SK-N-SH (cell line): ENCODE measurements around the gene CATSPERZ. TPM values are rescaled to one million over a fixed set of nuclear protein-coding genes. Genes with fewer than 3 reads are reported as not detected.
A peak's percentile ranks its signal among the peaks of the same experiment; 100 is the strongest.

Experiments used
- CTCF ChIA-PET: fragments of 300-600, 350-600 bp; formaldehyde crosslinking; extraction: SDS; loops from one replicate; lab custom pipeline; 2021; lab: Yijun Ruan, JAX
- POLR2A ChIA-PET: fragments of 350-600 bp; sonication (Branson Sonifier 250); formaldehyde crosslinking; extraction: SDS; loops from one replicate; lab custom pipeline; 2020; ENCODE audit warnings: antibody characterized with exemption, inconsistent platforms; lab: Yijun Ruan, JAX
- DNase-seq: peaks from one replicate; pipeline ENCODE4 v3.0.0; 2012
- H2AFZ ChIP-seq: fragments of 200-600 bp; sonication (generic); 2 replicates; pipeline ENCODE4 v1.8.1; 2016; ENCODE audit warnings: antibody characterized with exemption, mild to moderate bottlenecking, low read depth
- H3F3A ChIP-seq: fragments of 200-600 bp; sonication (generic); replicated peaks from 2 replicates; pipeline ENCODE3; 2016; ENCODE audit warnings: antibody characterized with exemption, mild to moderate bottlenecking; ENCODE audit not compliant: insufficient read depth
- H3K27ac ChIP-seq, 2 experiments: fragments of 200-500 bp in 1 of 2; fragments of 200-600 bp in 1 of 2; sonication (Bioruptor generic) in 1 of 2; sonication (generic), shearing (Covaris generic) in 1 of 2; 2 replicates each; pipeline versions ENCODE4 v1.5.1 to v1.6.1; 2014 to 2016; ENCODE audit warnings: low read depth in 2 of 2, inconsistent platforms in 1 of 2, low read length in 1 of 2, mild to moderate bottlenecking in 1 of 2, mixed read lengths in 1 of 2
- H3K27me3 ChIP-seq: fragments of 200-600 bp; sonication (generic), shearing (Covaris generic); 2 replicates; pipeline ENCODE4 v1.6.1; 2016; ENCODE audit warnings: mixed run types; ENCODE audit not compliant: insufficient read depth
- H3K36me3 ChIP-seq, 2 experiments: fragments of 200-500 bp in 1 of 2; fragments of 200-600 bp in 1 of 2; sonication (Bioruptor generic) in 1 of 2; sonication (generic) in 1 of 2; replicated peaks in 1 of 2; 2 replicates each; pipeline versions ENCODE3 to v1.5.1; 2014 to 2016; ENCODE audit warnings: low read length in 1 of 2, mild to moderate bottlenecking in 1 of 2; ENCODE audit not compliant: insufficient read depth in 2 of 2, control insufficient read depth in 1 of 2
- H3K4me1 ChIP-seq, 2 experiments: fragments of 200-500 bp in 1 of 2; fragments of 200-600 bp in 1 of 2; sonication (Bioruptor generic) in 1 of 2; sonication (generic), shearing (Covaris generic) in 1 of 2; 2 replicates each; pipeline versions ENCODE4 v1.5.1 to v1.6.1; 2014 to 2016; ENCODE audit warnings: low read depth in 1 of 2, low read length in 1 of 2, mixed run types in 1 of 2; ENCODE audit not compliant: insufficient read depth in 2 of 2, control insufficient read depth in 1 of 2
- H3K4me2 ChIP-seq: fragments of 200-600 bp; sonication (generic), shearing (Covaris generic); 2 replicates; pipeline ENCODE4 v1.6.1; 2017; ENCODE audit warnings: mixed run types
- H3K4me3 ChIP-seq, 2 experiments: fragments of 200-500 bp in 1 of 2; fragments of 200-600 bp in 1 of 2; sonication (Bioruptor generic) in 1 of 2; sonication (generic), shearing (Covaris generic) in 1 of 2; 2 replicates each; pipeline versions ENCODE4 v1.5.1 to v1.8.1; 2014 to 2016; ENCODE audit warnings: low read depth in 2 of 2, inconsistent platforms in 1 of 2, low read length in 1 of 2, mild to moderate bottlenecking in 1 of 2, mixed read lengths in 1 of 2, moderate library complexity in 1 of 2
- H3K79me2 ChIP-seq: fragments of 200-600 bp; sonication (generic); 2 replicates; pipeline ENCODE4 v1.8.1; 2017; ENCODE audit warnings: mild to moderate bottlenecking; ENCODE audit not compliant: insufficient read depth
- H3K9ac ChIP-seq: fragments of 200-600 bp; sonication (generic); 2 replicates; pipeline ENCODE4 v1.6.1; 2017; ENCODE audit warnings: mixed run types
- H3K9me2 ChIP-seq: fragments of 200-600 bp; sonication (generic); 2 replicates; pipeline ENCODE4 v1.6.1; 2017; ENCODE audit warnings: mixed run types
- H3K9me3 ChIP-seq: fragments of 200-600 bp; sonication (generic); 2 replicates; pipeline ENCODE4 v1.6.1; 2017; ENCODE audit warnings: mixed run types, mild to moderate bottlenecking, moderate library complexity
- H4K20me1 ChIP-seq: fragments of 200-600 bp; sonication (generic); 2 replicates; pipeline ENCODE4 v1.6.1; 2017; ENCODE audit warnings: mild to moderate bottlenecking, mixed run types; ENCODE audit not compliant: insufficient read depth
- ELF1 ChIP-seq: IDR thresholded peaks from 2 replicates; pipeline ENCODE4 v1.4.0; 2012
- EP300 ChIP-seq, 2 experiments: IDR thresholded peaks; 2 replicates each; pipeline versions ENCODE4 v1.4.0 to v1.6.1; 2012; ENCODE audit warnings: borderline replicate concordance in 1 of 2, low read depth in 1 of 2, low read length in 1 of 2
- FOSL2 ChIP-seq: IDR thresholded peaks from 2 replicates; pipeline ENCODE4 v1.4.0; 2012; ENCODE audit warnings: low read depth, mild to moderate bottlenecking, moderate library complexity, borderline replicate concordance
- FOXJ3 ChIP-seq: sonication (generic); formaldehyde crosslinking; IDR thresholded peaks from 2 replicates; pipeline ENCODE4 v1.5.1; 2020; ENCODE audit warnings: mild to moderate bottlenecking, missing genetic modification reagents
- MAX ChIP-seq: IDR thresholded peaks from 2 replicates; pipeline ENCODE4 v1.4.0; 2012; ENCODE audit warnings: low read depth
- MEF2A ChIP-seq: IDR thresholded peaks from 2 replicates; pipeline ENCODE4 v1.4.0; 2012; ENCODE audit warnings: low read depth, borderline replicate concordance
- MXI1 ChIP-seq: IDR thresholded peaks from 2 replicates; pipeline ENCODE4 v1.6.1; 2012; ENCODE audit warnings: mild to moderate bottlenecking, low read depth, low read length, improper control_type of control experiment
- POLR2AphosphoS5 ChIP-seq: IDR thresholded peaks from 2 replicates; pipeline ENCODE4 v1.6.1; 2012; ENCODE audit warnings: low read depth, low read length
- REST ChIP-seq: IDR thresholded peaks from 2 replicates; pipeline ENCODE4 v1.6.1; 2012; ENCODE audit warnings: mild to moderate bottlenecking, low read depth, low read length, moderate library complexity
- RFX5 ChIP-seq: IDR thresholded peaks from 2 replicates; pipeline ENCODE4 v1.6.1; 2012; ENCODE audit warnings: mild to moderate bottlenecking, improper control_type of control experiment, low read length
- RXRA ChIP-seq: IDR thresholded peaks from 2 replicates; pipeline ENCODE4 v1.4.0; 2012; ENCODE audit warnings: low read depth, mild to moderate bottlenecking, borderline replicate concordance
- SMC3 ChIP-seq: IDR thresholded peaks from 2 replicates; pipeline ENCODE4 v1.6.1; 2012; ENCODE audit warnings: low read depth, low read length, improper control_type of control experiment
- USF1 ChIP-seq: IDR thresholded peaks from 2 replicates; pipeline ENCODE4 v1.4.0; 2012; ENCODE audit warnings: low read depth, borderline replicate concordance
- YY1 ChIP-seq: IDR thresholded peaks from 2 replicates; pipeline ENCODE4 v1.4.0; 2012; ENCODE audit warnings: low read depth, mild to moderate bottlenecking
- ZBTB33 ChIP-seq: IDR thresholded peaks from 2 replicates; pipeline ENCODE4 v1.4.0; 2012; ENCODE audit warnings: low read depth, borderline replicate concordance
- WGBS: methylation state at CpG from one replicate; pipeline ENCODE4 v1.1.6; 2017; ENCODE audit warnings: low lambda C conversion rate; 5-methylcytosine and 5-hydroxymethylcytosine counted together
- polyA plus RNA-seq, 3 experiments: library from polyadenylated mRNA; depleted of rRNA; stranded (reverse); fragments of >200 nt; gene quantifications; 2 replicates each; pipeline ENCODE4 v1.2.3, GENCODE V29; 2012

CATSPERZ gene
- polyA plus RNA-seq, 1 of the 3 experiments (the other 2 are of a cell fraction), result 0.54 TPM

GRCh38 chr11:64291752-64292459 is 8.3 kb upstream of the CATSPERZ start:
- peaks cover 0 to 11% of the 10 kb centered on the region in 2 experiments; a peak in 1 of 4 replicates for H3K4me1 ChIP-seq
- no peaks in the 10 kb centered on the region for H4K20me1 ChIP-seq
- ChIA-PET CTCF (interaction anchor here (0.8 to 12.2 kb wide), 3 partner anchors 12 to 88 kb away, joined by 3 to 196 read pairs (median 43); partner anchors contain the start of genes CATSPERZ and ESRRA), POLR2A (interaction anchor here (1.5 kb wide), 1 partner anchor 26 kb away, joined by 3 read pairs; the partner anchor contains the start of gene PRDX5)
- peak; percentile 15; the same call in 1 of the 2 replicates for TF ChIP-seq MXI1
- no peak for TF ChIP-seq FOSL2
- no peak overlapping the region for H2AFZ ChIP-seq
- no peak overlapping the region for H3K9ac ChIP-seq
- no peaks in the 10 kb centered on the region for H3K9me3 ChIP-seq
- H3K27ac ChIP-seq, result no peak overlapping the region
- peaks cover 20% of the 10 kb centered on the region for H3K27me3 ChIP-seq
- H3F3A ChIP-seq, result peaks cover 9% of the 10 kb centered on the region
- DNase-seq, result peak; percentile 68
- no peaks in the 10 kb centered on the region for H3K36me3 ChIP-seq
- peak overlapping the region; percentile 73 for H3K4me2 ChIP-seq
- WGBS, result 35% methylated on average over 7 of the region's 96 CpGs
- no peaks in the 10 kb centered on the region for H3K9me2 ChIP-seq
- H3K4me3 ChIP-seq, result peak overlapping the region; percentile 39 to 48; a peak in 3 of 4 replicates
- no peaks in the 10 kb centered on the region for H3K79me2 ChIP-seq

- H3K4me1 ChIP-seq, result peaks cover 0 to 10% of the 10 kb centered on the region in 2 experiments; a peak in 1 of 4 replicates
- POLR2A ChIA-PET, result interaction anchor here (0.6 kb wide), 1 partner anchor 87 kb away, joined by 3 read pairs; no protein-coding TSS in a partner anchor
- TF ChIP-seq ZBTB33 (no peak), RXRA (no peak), MAX (no peak), POLR2AphosphoS5 (no peak), USF1 (no peak), RFX5 (no peak), EP300 (IDR thresholded peaks at IDR 0.05; ENCODE audit: borderline replicate concordance in 1 of 2, low read depth in 1 of 2, low read length in 1 of 2) (no peak), FOXJ3 (CRISPR knock-in tag) (no peak), YY1 (no peak), ELF1 (no peak), SMC3 (no peak), MEF2A (no peak), REST (no peak)
- H4K20me1 ChIP-seq, result no peaks in the 10 kb centered on the region
- CTCF ChIA-PET, result interaction anchor here (0.8 to 12.2 kb wide), 4 partner anchors 11 to 88 kb away, joined by 3 to 196 read pairs (median 23); partner anchors contain the start of genes CATSPERZ and ESRRA
- no peak overlapping the region for H3K27ac ChIP-seq
- peaks cover 6% of the 10 kb centered on the region for H3F3A ChIP-seq
- no peaks in the 10 kb centered on the region for H3K79me2 ChIP-seq
- H3K9me3 ChIP-seq, result no peaks in the 10 kb centered on the region
- no peak overlapping the region for H3K9ac ChIP-seq
- no peak overlapping the region for H2AFZ ChIP-seq
- H3K9me2 ChIP-seq, result no peaks in the 10 kb centered on the region
- H3K36me3 ChIP-seq, result no peaks in the 10 kb centered on the region
- peak overlapping the region; percentile 39 to 48; a peak in 3 of 4 replicates for H3K4me3 ChIP-seq
- DNase-seq, result no peak
- peaks cover 20% of the 10 kb centered on the region for H3K27me3 ChIP-seq
- 72% methylated on average over 23 of the region's 42 CpGs for WGBS
- H3K4me2 ChIP-seq, result peak overlapping the region; percentile 73; the same call in 1 of the 2 replicates
These were observed 7.5 kb upstream of the CATSPERZ start for GRCh38 chr11:64292460-64293254.
